GM19452 (cell line): Measurements from ENCODE around the gene UGT2B17.

Source experiments
- ATAC-seq: cut with Tn5 transposase; IDR thresholded peaks from one replicate; pipeline ENCODE4 v1.9.1; 2021; ENCODE audit not compliant: unreplicated experiment

UGT2B17 gene

DNA sequence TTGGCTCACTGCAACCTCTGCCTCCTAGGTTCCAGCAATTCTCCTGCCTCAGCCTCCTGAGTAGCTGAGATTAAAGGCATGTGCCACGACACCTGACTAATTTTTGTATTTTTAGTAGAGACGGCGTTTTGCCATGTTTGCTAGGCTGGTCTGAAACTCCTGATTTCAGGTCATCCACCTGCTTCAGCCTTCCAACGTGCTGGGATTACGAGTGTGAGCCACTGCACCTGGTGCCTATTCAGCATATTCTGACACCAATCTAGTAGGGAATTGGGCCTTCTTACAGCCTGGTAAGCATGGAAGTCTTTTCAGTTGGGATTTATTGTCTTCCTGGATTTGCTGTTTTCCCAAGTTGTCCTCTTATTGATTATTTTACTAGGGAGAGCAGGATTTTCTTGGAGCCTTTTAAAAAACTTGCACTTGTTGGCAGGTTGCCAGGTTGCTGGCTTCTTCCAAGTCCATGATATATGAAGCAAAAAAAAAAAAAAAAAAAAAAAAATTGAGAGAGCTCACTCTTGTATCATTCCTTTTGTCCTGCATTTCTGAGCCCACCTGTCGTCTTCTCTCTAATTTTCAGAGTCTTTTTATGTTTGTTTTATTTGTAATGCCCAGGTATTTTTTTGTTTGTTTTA is 85.2 kb downstream of the UGT2B17 start:
- no peak for ATAC-seq

DNA sequence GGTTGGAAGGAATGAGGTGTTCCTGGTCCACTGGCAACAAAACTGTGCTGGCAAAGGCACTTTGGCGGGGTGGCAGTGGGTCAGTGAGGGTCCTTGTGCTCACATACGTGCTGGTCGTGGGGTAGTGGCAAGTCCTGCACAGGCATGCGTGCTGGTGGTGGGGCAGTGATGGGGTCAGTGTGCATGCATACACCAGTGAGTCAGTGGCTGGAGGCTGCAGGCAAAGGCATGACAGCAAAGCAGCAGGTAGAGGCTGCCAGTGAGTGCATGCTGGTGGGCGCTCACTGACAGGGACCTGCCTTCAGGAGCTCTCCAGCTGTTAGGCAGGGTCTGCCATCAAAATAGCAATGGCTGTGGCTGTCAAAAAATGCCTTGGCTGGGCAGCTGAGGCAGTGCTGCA is 86.8 kb downstream of the UGT2B17 start:
- no peak for ATAC-seq
